ENCODE measurements around the gene LEF1.
"Not testable (repeated sequence)": the region's sequence is repeated elsewhere in the genome, so short reads cannot be mapped to it uniquely, and the experiment has no call there.

The LEF1 gene

DNA sequence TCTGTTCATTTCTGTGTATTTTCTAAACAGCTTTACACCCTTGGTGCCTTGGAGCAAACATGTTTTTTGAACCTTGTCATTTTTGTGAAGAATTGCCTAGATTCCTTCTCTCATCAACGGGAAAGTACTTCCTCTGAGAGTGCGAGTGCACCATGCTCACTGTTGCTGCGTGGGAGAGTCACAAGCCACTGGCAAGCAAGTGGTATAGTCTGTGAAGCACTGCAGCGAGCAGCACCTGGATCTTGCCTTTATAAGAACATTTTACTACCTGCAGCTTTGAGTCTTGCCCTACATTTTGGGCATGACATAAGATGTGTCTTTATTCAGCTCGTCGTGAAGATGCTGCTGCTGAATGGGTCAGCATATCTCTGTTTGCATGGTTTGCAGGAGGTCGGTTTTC, 134.2 kb downstream of the LEF1 start:
- no peak for DNase-seq (ENCODE audit: low read depth in 2 of 2)

DNA sequence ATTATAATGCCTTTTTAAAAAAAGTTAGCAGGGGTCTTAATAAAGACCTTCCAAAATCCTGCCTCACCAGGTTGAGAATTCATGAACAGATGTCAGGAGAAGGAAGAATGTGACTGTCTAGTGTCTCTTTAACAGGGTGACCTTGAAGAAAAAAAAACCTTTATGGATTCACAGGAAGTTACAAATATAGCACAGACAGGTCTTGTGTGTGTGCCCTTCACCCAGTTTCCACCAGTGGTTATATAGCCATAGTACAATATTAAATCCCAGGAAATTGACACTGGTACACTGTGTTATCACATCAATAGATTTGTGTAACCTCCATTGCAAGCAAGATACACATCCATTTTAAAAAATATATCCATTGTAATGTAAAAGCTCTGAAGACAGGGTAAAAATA, 135.4 kb downstream of the LEF1 start:
- no peak for DNase-seq (ENCODE audit: low read depth in 2 of 2)

- DNase-seq (ENCODE audit: low read depth in 2 of 2): peak in 1 of 2 donors; percentile 47
Observed at GRCh38 chr4:108031427-108032083, 137.2 kb downstream of the LEF1 start.

GRCh38 chr4:108030332-108030731, 138.4 kb downstream of the LEF1 start:
- peak; percentile 41 to 68 for DNase-seq (ENCODE audit: low read depth in 2 of 2)

DNA sequence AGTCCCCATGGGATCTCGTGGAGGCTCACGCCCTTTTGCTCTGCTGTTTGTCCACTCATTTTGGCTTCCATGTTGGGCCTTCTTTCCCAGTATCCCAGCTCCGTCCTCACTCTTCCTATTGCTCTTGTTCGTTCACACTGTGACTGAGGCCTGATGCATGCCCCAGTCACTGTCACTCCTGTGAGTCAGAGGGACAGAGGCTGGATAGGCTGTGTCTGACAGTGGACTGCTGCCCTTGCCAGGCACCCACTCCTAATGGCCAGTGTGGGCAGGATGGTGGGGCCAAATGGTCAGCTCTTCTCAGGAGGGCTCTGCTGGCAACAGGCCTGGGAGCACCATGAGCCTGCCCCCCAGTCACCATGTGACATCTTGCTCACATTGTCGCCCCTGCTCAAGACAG, 139.0 kb downstream of the LEF1 start:
- no peak for DNase-seq (ENCODE audit: low read depth in 2 of 2)

DNA sequence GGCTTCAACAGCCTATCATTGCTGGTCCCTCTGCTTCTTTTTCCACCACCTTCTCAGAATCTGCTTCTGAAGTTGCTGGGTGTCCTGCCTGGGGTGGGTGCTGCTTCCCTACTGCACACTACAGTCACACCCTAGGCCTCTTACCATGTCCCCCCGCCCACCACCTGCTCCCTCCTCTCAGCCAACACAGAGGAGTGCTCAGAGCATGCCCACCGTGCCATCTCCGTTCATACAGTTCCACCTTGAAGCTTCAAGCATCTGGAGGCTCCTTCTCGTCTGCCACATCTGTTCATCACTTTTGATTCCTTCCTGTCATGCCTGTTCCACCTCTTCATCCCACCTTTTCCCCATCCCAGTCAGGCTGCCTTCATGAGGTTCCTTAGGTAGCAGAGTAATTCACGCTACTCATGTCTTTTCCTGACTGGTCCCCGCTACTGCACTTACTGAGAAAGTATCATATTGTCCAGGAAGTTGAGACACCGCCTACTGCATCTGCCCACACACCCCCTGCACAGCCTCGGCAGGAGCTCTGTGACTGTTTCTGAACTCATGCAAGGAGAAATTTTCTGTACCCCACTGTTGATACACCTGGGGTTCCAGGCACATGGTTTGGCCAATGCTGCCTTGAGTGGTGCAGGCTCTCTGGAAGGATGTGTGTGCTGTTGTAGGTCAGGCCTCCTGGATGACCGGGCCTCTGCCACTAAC, 139.6 kb downstream of the LEF1 start:
- no peak for DNase-seq (ENCODE audit: low read depth in 2 of 2)

DNA sequence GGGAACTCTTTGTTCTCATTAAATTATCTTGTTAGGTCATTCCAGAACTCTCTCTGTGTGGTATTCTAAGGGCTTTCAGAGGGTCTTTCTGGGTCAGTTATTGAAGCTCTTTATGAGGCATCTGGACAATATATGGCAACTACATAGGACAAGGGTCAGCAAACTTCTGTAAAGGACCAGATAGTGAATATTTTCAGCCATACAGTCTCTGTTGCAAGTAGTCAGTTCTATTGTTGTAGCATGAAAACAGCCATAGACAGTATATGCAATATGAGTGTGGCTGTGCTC, 143.9 kb downstream of the LEF1 start:
- DNase-seq (ENCODE audit: low read depth in 2 of 2): no peak

GRCh38 chr4:108024085-108024877, 144.5 kb downstream of the LEF1 start:
- no peak for DNase-seq (ENCODE audit: low read depth in 2 of 2)

- DNase-seq (ENCODE audit: low read depth in 2 of 2): no peak
Observed at GRCh38 chr4:108018884-108019187, 149.9 kb downstream of the LEF1 start.

- peak; percentile 73 to 85 for DNase-seq (ENCODE audit: low read depth in 2 of 2)
Observed at GRCh38 chr4:108018040-108018883, 150.5 kb downstream of the LEF1 start.

DNA sequence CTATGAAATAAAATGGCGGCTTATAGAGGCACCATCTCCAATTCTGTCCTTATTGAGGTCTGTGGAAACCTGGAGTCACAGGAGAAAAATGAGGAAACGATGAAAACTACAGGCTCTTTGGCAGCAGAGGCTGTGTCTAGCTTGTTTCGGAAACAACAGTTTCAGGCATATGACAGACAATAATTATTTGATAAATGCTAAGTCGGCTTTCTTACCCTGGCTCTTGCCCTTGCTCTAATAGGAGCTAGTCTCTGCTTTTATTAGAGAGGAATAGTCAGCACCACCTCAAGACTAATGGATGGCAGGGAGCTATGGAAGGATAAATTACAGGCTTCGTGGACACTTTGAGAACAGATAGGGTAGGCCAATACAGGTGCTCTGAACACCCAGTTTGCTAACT, 154.8 kb downstream of the LEF1 start:
- no peak for DNase-seq (ENCODE audit: low read depth in 2 of 2)

DNA sequence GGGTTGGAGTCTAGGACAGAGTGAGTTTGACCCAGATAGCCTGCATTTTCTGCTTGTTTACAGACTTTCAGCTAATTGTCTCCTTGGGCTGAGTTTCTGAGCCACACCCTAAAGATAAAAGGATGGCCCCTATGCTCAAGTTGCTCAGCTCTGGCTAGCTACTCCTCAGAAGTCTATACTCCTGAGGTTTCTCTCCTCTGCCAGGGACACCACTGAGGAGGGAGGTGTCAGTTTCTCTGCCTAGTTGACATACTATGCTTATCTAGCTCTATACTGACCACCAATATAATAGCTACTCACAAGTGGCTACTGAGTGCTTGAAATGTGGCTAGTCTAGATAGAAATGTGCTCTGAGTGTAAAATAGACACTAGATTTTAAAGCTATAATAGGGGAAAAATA, 155.4 kb downstream of the LEF1 start:
- DNase-seq (ENCODE audit: low read depth in 2 of 2): no peak

DNA sequence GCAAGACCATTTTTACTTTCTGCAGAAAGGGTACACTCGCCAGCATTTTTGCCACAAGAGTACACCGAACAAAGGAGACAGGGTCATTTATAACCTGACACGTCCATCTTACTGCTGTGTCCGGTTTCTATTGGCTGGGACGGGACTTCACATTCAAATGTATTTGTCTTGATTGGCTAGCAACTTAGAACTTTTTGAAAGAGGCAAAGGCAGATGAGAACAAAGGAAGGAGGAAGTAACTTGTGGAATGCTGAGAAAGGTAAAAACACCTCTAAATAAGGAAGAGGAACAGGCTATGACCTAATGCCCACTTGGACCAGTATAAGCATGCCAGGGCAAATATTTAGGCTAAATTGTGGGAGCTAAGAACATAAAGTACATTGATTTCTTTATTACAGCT, 156.3 kb downstream of the LEF1 start:
- DNase-seq (ENCODE audit: low read depth in 2 of 2): not testable (repeated sequence)

DNA sequence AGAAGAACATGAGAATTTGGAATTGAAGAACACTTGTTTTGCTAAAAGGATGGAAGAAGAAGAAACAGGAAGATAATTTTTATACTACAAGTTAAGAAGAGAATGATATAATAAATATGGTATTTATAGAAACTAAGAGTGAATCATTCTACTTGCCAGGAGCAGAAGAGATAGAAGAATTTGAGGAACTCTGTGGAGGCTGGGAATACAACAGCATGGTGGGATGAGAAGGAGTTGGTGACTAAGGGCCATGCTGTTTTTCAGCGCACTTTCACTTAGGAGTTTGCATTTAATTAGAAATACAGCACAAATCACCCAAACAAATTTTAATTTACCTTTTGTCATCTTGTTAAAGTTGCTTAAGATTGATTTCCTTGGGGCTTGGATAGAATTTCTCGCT, 158.6 kb downstream of the LEF1 start:
- DNase-seq (ENCODE audit: low read depth in 2 of 2): no peak

- no peak for DNase-seq (ENCODE audit: low read depth in 2 of 2)
Observed at GRCh38 chr4:108008721-108009120, 160.0 kb downstream of the LEF1 start.

- no peak for DNase-seq (ENCODE audit: low read depth in 2 of 2)
Observed at GRCh38 chr4:108007984-108008383, 160.7 kb downstream of the LEF1 start.

GRCh38 chr4:108006361-108006760, 162.4 kb downstream of the LEF1 start:
- DNase-seq (ENCODE audit: low read depth in 2 of 2): no peak

- no peak for DNase-seq (ENCODE audit: low read depth in 2 of 2)
Observed at GRCh38 chr4:108005807-108006206, 162.9 kb downstream of the LEF1 start.

DNA sequence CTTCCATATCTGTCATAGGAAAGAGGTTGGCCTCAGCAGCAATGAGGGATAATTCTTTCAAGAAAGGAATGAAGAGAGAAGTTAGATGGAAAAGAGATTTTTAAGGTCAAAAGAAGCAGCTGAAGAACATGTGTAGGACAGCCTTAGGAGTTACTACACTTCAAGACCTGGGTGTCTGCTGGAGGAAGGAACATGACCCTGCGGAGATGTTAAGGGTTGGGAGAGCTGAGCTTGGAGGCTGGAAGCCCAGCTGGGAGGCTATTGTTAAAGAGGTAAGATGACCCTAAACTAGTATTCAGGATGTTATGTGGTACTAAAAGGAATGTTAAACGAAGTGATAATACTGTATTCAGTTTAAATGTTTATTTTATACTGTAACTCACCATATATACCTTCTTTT, 164.1 kb downstream of the LEF1 start:
- DNase-seq (ENCODE audit: low read depth in 2 of 2): no peak

DNA sequence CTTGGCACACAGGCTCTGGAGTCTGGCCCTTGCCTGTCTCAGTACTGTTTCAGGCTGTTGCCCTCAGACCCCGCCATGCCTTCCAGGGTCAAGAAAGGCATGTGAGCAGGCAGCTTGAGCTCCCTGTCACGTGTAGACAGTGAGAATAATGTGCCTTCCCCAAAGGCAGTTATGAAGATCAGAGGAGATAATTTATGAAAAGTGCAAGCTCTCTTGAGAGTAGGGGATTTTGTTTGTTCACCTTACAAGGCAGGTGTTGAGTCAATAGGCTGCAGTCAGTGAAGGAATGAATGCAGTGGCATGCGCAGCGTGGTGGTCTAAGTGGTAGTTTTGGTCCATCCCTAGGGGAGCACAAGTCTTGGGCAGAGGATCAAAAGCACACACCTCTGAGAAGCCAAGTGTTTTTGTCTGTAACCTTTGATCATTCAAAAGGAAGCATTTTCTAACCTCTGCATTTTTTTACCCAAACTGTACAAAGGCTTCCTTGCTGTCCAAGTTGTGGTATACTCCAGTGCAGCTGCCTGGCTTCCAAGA, 164.7 kb downstream of the LEF1 start:
- no peak for DNase-seq (ENCODE audit: low read depth in 2 of 2)

DNA sequence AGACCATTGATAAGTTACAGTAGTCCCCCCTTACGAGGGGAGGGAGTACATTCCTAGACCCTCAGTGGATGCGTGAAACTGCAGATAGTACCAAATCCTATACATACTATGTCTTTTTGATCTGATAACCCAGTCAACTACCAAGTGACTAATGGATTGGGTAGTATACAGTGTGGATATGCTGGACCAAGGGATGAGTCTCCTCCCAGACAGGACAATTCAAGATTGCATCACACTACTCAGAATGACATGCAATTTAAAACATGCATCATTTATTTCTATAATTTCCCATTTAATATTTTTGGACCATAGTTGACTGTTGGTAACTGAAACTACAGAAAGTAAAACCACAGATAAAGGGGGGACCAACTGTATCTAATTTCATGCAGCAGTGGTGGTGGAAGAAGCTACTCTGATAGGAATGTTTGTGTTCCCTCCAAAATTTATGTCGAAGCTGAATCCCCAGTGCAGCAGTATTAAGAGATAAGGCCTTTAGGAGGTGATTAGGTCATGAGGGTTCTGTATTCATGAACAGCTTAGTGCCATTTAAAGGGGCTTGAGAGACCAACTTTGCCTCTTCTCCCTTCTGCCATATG, 167.1 kb downstream of the LEF1 start:
- no peak for DNase-seq (ENCODE audit: low read depth in 2 of 2)
